ENCODE measurements around the gene ASRGL1.

ASRGL1 gene

DNA sequence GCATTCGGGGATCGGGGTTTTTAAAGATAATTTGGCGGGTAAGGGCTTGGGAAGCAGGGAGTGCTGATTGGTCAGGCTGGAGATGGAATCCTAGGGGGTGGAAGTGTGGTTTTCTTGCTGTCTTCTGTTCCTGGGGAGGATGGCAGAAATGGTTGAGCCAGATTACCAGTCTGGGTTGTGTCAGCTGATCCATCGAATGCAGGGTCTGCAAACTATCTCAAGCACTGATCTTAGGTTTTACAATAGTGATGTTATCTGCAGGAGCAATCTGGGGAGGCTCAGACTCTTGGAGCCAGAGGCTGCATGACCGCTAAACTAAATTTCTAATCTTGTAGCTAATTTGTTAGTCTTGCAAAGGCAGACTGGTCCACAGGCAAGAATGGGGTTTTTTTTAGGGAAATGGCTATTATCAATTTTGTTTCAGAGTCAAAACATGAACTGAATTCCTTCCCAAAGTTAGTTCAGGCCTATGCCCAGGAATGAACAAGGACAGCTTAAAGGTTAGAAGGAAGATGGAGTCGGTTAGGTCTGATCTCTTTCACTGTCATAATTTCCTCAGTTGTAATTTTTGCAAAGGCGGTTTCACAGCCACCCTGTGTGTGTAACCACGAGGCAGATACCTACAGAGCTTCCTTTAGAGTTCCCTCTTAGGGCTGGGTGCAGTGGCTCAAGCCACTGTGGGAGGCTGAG lies 91.8 kb downstream of the ASRGL1 start:
- no peak for TF ChIP-seq CTCF (IDR thresholded peaks at IDR 0.05; ENCODE audit: insufficient read depth, missing control alignments)
- DNase-seq (ENCODE audit: insufficient read length, low spot score) (no peak), FAIRE-seq (no peak)

GRCh38 chr11:62430425-62430824 lies 93.2 kb downstream of the ASRGL1 start:
- TF ChIP-seq CTCF (IDR thresholded peaks at IDR 0.05; ENCODE audit: insufficient read depth, missing control alignments): no peak
- DNase-seq (ENCODE audit: insufficient read length, low spot score) (no peak), FAIRE-seq (no peak)

DNA sequence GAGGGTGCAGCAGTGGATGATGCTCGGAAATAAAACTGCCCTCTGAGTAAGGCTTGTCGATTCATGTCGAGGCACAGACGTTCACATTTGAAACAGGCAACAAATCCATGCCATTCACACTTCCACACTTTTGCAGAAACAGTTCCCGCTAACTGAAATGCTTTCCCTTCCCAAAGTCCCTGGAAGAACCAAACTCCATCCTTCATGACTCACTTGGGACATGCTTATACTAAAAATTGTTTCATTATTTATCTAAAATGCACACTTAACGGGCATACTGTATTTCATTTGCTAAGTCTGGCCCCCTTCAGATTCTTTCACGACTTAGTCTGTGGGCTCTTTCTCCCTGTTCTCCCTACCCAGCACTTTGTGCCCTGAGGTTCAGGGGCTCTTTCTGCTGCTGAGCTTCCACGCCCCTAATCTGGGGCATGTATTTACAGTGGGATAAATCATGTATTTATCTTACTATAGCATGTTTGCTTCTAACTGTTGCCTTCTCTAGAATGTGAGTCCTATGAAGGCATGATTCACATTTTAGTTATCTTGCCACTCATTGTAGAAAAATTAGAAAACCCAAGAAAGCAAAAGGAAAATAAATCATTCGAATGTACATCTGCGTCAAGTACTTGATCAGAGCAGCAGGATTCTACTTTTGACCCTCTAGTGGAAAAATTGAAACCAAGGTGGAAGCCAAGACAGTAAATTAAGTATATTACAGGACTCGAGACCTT lies 94.1 kb downstream of the ASRGL1 start:
- no peak for TF ChIP-seq CTCF (IDR thresholded peaks at IDR 0.05; ENCODE audit: insufficient read depth, missing control alignments)
- DNase-seq (ENCODE audit: insufficient read length, low spot score) (no peak), FAIRE-seq (no peak)

DNA sequence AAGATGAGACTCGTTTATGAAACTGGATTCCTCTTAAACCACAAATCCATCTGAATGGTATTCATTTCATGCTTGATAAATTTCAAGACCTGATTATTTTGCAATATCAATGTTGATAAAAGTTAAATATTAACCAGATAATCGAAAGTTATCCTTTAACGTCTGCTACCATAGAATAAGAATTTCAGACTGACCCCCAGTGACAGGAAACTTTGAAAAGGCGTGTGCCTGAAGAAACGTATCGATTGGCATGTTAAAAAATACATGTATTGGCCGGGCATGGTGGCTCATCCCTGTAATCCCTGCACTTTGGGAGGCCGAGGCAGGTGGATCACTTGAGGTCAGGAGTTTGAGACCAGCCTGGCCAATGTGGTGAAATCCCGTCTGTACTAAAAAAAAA lies 95.4 kb downstream of the ASRGL1 start:
- DNase-seq (ENCODE audit: insufficient read length, low spot score): no peak
- TF ChIP-seq CTCF (IDR thresholded peaks at IDR 0.05; ENCODE audit: insufficient read depth, missing control alignments): no peak
- no peak for FAIRE-seq

GRCh38 chr11:62433141-62433903 lies 96.1 kb downstream of the ASRGL1 start:
- TF ChIP-seq CTCF (IDR thresholded peaks at IDR 0.05; ENCODE audit: insufficient read depth, missing control alignments): no peak
- DNase-seq (ENCODE audit: insufficient read length, low spot score) (no peak), FAIRE-seq (no peak)

GRCh38 chr11:62433904-62434276 lies 96.6 kb downstream of the ASRGL1 start:
- DNase-seq (ENCODE audit: insufficient read length, low spot score) (no peak), FAIRE-seq (no peak)
- no peak for TF ChIP-seq CTCF (IDR thresholded peaks at IDR 0.05; ENCODE audit: insufficient read depth, missing control alignments)
